Endothelial cell of umbilical vein (primary cell): Measurements from ENCODE around the gene POU2F3. TPM values are rescaled to one million over a fixed set of nuclear protein-coding genes. Genes with fewer than 3 reads are reported as not detected.
A peak's percentile ranks its signal among the peaks of the same experiment; 100 is the strongest.

ENCODE experiments used
- Bru-seq: library from RNA; stranded (reverse); fragments of 400-500 nt; gene quantifications from one replicate; lab custom pipeline; 2021; lab: Mats Ljungman, UMichigan
- BruChase-seq, 2 experiments: library from RNA; stranded (reverse); fragments of 400-500 nt; gene quantifications; one replicate each; lab custom pipeline; 2021; lab: Mats Ljungman, UMichigan
- BruUV-seq: library from RNA; stranded (reverse); fragments of 400-500 nt; replicated peaks from 2 replicates; lab custom pipeline; 2021; lab: Mats Ljungman, UMichigan
- CTCF ChIA-PET: fragments of 300-600, 350-600 bp; sonication (Branson Sonifier 250); formaldehyde crosslinking; loops from one replicate; lab custom pipeline; 2021; ENCODE audit warnings: antibody characterized with exemption, inconsistent platforms; lab: Charles Lee
- POLR2A ChIA-PET: fragments of 300-600, 350-600 bp; sonication (Branson Sonifier 250); formaldehyde crosslinking; loops from one replicate; lab custom pipeline; 2021; ENCODE audit warnings: antibody characterized with exemption, inconsistent platforms; lab: Charles Lee
- DNase-seq: peaks from one replicate; pipeline ENCODE4 v3.0.0-alpha.2; 2011; ENCODE audit warnings: low read depth, low spot score
- FAIRE-seq: peaks from 2 replicates; lab custom pipeline; 2011; peaks lifted over from hg19 to GRCh38; lab: Jason Lieb, UNC
- H2AFZ ChIP-seq: 2 replicates; pipeline ENCODE4 v1.6.0; 2012; ENCODE audit warnings: low read depth, low read length, control low read depth, inconsistent platforms
- H3K27ac ChIP-seq: 2 replicates; pipeline ENCODE4 v1.5.1; 2011; ENCODE audit warnings: low read depth, mild to moderate bottlenecking, control low read depth, low read length, moderate library complexity; ENCODE audit not compliant: insufficient read depth
- H3K27me3 ChIP-seq, 2 experiments: 2 replicates each; pipeline versions ENCODE4 v1.6.0 to v1.6.1; 2011; ENCODE audit warnings: low read length in 2 of 2, mixed read lengths in 1 of 2; ENCODE audit not compliant: control insufficient read depth in 2 of 2, insufficient read depth in 2 of 2
- H3K36me3 ChIP-seq, 2 experiments: 2 replicates in 1 of 2; 3 replicates in 1 of 2; pipeline ENCODE4 v1.5.1; 2011; ENCODE audit warnings: low read length in 2 of 2, mild to moderate bottlenecking in 1 of 2, moderate library complexity in 1 of 2; ENCODE audit not compliant: control insufficient read depth in 2 of 2, insufficient read depth in 2 of 2; ENCODE audit errors: extremely low read depth in 1 of 2
- H3K4me1 ChIP-seq: 3 replicates; pipeline ENCODE4 v1.5.1; 2011; ENCODE audit warnings: mild to moderate bottlenecking, low read length; ENCODE audit not compliant: control insufficient read depth, insufficient read depth; ENCODE audit errors: extremely low read depth
- H3K4me2 ChIP-seq: 2 replicates; pipeline ENCODE4 v1.6.1; 2011; ENCODE audit warnings: low read length, control low read depth, mixed read lengths; ENCODE audit not compliant: insufficient read depth
- H3K4me3 ChIP-seq, 3 experiments: fragments of 200-600 bp in 1 of 3; sonication (generic), shearing (Covaris generic) in 1 of 3; replicated peaks in 1 of 3; 2 replicates each; pipeline ENCODE4 v1.5.1; 2011 to 2016; ENCODE audit warnings: control low read depth in 3 of 3, low read length in 3 of 3, mild to moderate bottlenecking in 2 of 3, inconsistent platforms in 1 of 3, low read depth in 1 of 3, moderate library complexity in 1 of 3; ENCODE audit not compliant: insufficient read depth in 1 of 3
- H3K79me2 ChIP-seq: 2 replicates; pipeline ENCODE4 v1.6.0; 2012; ENCODE audit warnings: low read length, inconsistent platforms; ENCODE audit not compliant: control insufficient read depth, insufficient read depth
- H3K9ac ChIP-seq: replicated peaks from 2 replicates; pipeline ENCODE3; 2011; ENCODE audit warnings: low read length, control low read depth; ENCODE audit not compliant: insufficient read depth; ENCODE audit errors: extremely low read depth
- H3K9me1 ChIP-seq: replicated peaks from 3 replicates; pipeline ENCODE4 v1.6.0; 2011; ENCODE audit warnings: mild to moderate bottlenecking, low read length; ENCODE audit not compliant: control insufficient read depth, insufficient read depth; ENCODE audit errors: extremely low read depth
- H3K9me3 ChIP-seq: replicated peaks from 2 replicates; pipeline ENCODE4 v1.5.1; 2012; ENCODE audit warnings: low read length, inconsistent platforms; ENCODE audit not compliant: control insufficient read depth, insufficient read depth
- H4K20me1 ChIP-seq: replicated peaks from 2 replicates; pipeline ENCODE3; 2011; ENCODE audit warnings: mild to moderate bottlenecking, low read length; ENCODE audit not compliant: control insufficient read depth, insufficient read depth; ENCODE audit errors: extremely low read depth
- EZH2 ChIP-seq: IDR thresholded peaks from 2 replicates; pipeline ENCODE4 v1.6.1; 2012; ENCODE audit warnings: borderline replicate concordance, low read depth, mild to moderate bottlenecking, moderate library complexity, low read length, inconsistent platforms; ENCODE audit not compliant: severe bottlenecking
- FOS ChIP-seq: IDR thresholded peaks from 2 replicates; pipeline ENCODE4 v1.6.1; 2011; ENCODE audit warnings: mild to moderate bottlenecking, low read length, moderate library complexity, borderline replicate concordance; ENCODE audit not compliant: insufficient read depth
- GATA2 ChIP-seq: IDR thresholded peaks from 2 replicates; pipeline ENCODE4 v1.7.0; 2011; ENCODE audit warnings: low read depth, mild to moderate bottlenecking, moderate library complexity, mixed read lengths, low read length; ENCODE audit not compliant: insufficient read length, insufficient read depth
- JUN ChIP-seq: IDR thresholded peaks from 2 replicates; pipeline ENCODE4 v1.6.1; 2011; ENCODE audit warnings: borderline replicate concordance, low read depth; ENCODE audit not compliant: insufficient read length, insufficient read depth
- MYC ChIP-seq: IDR thresholded peaks from one replicate; pipeline ENCODE4 v1.6.1; 2011; ENCODE audit warnings: mild to moderate bottlenecking, low read depth, low read length
- dilution Hi-C: fragments of 300-500 bp; cut with MboI; formaldehyde crosslinking; loops from one replicate; pipeline ENCODE4 v1.15.0; 2019; ENCODE audit warnings: low sequenced_read_pairs; ENCODE audit not compliant: extremely low pct_ligation_motif_present
- intact Hi-C: fragments of 100-400 bp; cut with micrococcal nuclease; formaldehyde crosslinking; loops from one replicate; pipeline ENCODE4 v1.10.0; 2022
- long read RNA-seq: library from polyadenylated mRNA; stranded (forward); transcript quantifications from one replicate; pipeline ENCODE4 v2.0.0, GENCODE V29; 2021
- polyA minus RNA-seq, 3 experiments: library from RNA; depleted of rRNA, polyadenylated mRNA; stranded (reverse); fragments of >200 nt; gene quantifications; 1 replicate in 1 of 3; 2 replicates in 2 of 3; pipeline ENCODE4 v1.2.3, GENCODE V29; 2011
- polyA plus RNA-seq, 4 experiments: library from polyadenylated mRNA; depleted of rRNA in 3 of 4; stranded (reverse) in 3 of 4; unstranded in 1 of 4; fragments of >200 nt; gene quantifications; 2 replicates each; pipeline versions ENCODE4 v1.2.1 to v1.2.3, GENCODE V29; 2011 to 2012; ENCODE audit warnings: missing spikeins in 1 of 4
- total RNA-seq: library from RNA; stranded (reverse); gene quantifications from 2 replicates; pipeline ENCODE4 v1.2.3, GENCODE V29; 2021
- TF ChIP-seq, protein P1 (sequence below): IDR thresholded peaks from 2 replicates; pipeline ENCODE4 v1.6.1; 2011; ENCODE audit not compliant: insufficient read depth, insufficient read length
- TF ChIP-seq, protein P2 (sequence below), 2 donors: IDR thresholded peaks; 1 replicate in 1 of 2; 2 replicates in 1 of 2; pipeline ENCODE4 v1.5.1; 2011; ENCODE audit warnings: low read length in 2 of 2, mild to moderate bottlenecking in 2 of 2, moderate library complexity in 2 of 2, control low read depth in 1 of 2, inconsistent platforms in 1 of 2, low read depth in 1 of 2; ENCODE audit not compliant: insufficient read depth in 1 of 2; ENCODE audit errors: extremely low read depth in 1 of 2

The POU2F3 gene
- total RNA-seq = not detected in 2 replicates
- polyA plus RNA-seq = 0.06 and 0.08 TPM in 2 replicates
- 0.03 TPM in 1 of 2 replicates, not detected in the other for polyA plus RNA-seq (2011; cell fraction: cytosol; rRNA removed)
- polyA plus RNA-seq (2011; cell fraction: nucleus; rRNA removed) = not detected in 2 replicates
- polyA plus RNA-seq (2012) = not detected in 2 replicates
- polyA minus RNA-seq = 0.17 TPM in 1 of 2 replicates, not detected in the other
- polyA minus RNA-seq (2011; cell fraction: cytosol; rRNA and poly(A)+ RNA removed) = not detected
- polyA minus RNA-seq (2011; cell fraction: nucleus; rRNA and poly(A)+ RNA removed) = not detected in 2 replicates
- Bru-seq, nascent RNA = percentile 8 among the genes with signal in this experiment
- percentile 3 among the genes with signal in this experiment for BruChase-seq, experiment 1, labeled RNA remaining after a 6-hour chase
- not detected for BruChase-seq, experiment 2, labeled RNA remaining after a 2-hour chase
- long read RNA-seq = 0 reads

DNA sequence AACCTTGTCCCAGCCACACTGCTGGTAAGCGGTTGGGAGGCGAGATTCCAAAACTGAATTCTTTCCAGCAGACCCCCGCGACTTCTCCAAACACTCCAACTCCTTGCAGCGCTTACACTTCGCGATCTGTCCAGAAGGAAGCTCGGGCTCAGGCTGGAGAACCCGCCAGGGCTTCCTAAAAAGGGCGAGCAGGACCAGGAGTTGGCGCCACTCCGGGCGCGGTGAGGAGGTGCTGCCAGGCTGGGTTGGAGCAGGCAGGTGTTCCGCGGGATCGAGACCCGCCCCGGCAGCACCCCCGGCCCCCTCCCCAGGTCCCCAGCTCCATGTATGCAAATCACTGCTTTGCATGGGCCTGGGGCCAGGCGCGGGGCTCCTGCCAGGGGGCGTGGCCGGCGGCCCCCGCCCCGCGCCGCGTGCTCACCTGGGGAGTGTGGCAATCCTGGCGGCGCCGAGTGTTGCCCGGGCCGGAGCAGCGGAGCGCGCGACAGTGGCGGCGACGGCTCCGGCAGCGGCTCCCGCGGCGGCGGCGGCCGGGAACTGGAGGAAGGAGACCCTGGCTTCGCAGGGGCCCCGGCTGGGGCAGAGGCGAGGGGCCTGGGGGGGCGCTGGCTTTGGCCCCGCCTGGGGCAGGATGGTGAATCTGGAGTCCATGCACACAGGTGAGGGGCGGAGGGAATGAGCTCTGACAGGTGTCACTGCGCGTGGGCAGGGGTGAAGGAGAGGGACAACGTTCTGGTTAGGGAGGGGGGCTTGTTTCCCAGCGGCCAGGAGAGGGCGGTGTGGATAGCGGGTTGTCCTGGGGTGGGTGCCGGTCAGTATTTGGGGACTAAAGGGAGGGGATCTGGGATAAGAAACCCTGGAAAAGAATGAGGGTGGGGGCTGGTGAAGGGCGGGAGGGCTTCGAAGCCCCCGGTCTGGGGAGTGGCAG lies at the start of gene POU2F3:
Gene POU2F3 (plus strand): TSS at position 428 of the 928 bp plus-strand sequence. CDS start 204 bp downstream, at position 632.
- H3K9me1 ChIP-seq = no peaks in the 10 kb centered on the region
- dilution Hi-C loops = no loop called here
- POLR2A ChIA-PET = no interaction called here

More for the DNA sequence above, at the start of gene POU2F3:
- Histone ChIP-seq H3K27ac (no peak within 1 kb of the TSS), H3K9ac (no peak within 1 kb of the TSS), H2AFZ (no peak within 1 kb of the TSS), H3K27me3 (peaks cover 26 to 54% of the 10 kb centered on the region in 2 experiments), H3K79me2 (no peaks in the 10 kb centered on the region), H3K36me3 (no peaks in the 10 kb centered on the region), H3K4me2 (no peak within 1 kb of the TSS), H3K9me3 (no peaks in the 10 kb centered on the region), H3K4me1 (no peaks in the 10 kb centered on the region), H3K4me3 (no peak within 1 kb of the TSS), H4K20me1 (no peaks in the 10 kb centered on the region)
- CTCF ChIA-PET = interaction anchor here (13.8 kb wide), 1 partner anchor 62 kb away, joined by 327 read pairs; no protein-coding TSS in a partner anchor
- FAIRE-seq = no peak
- no peak for DNase-seq
- intact Hi-C loops = no loop called here
- TF ChIP-seq, protein P1, sequence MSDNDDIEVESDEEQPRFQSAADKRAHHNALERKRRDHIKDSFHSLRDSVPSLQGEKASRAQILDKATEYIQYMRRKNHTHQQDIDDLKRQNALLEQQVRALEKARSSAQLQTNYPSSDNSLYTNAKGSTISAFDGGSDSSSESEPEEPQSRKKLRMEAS = no peak
- no peak for TF ChIP-seq MYC
- peak; percentile 87 for TF ChIP-seq EZH2
- TF ChIP-seq, protein P2, sequence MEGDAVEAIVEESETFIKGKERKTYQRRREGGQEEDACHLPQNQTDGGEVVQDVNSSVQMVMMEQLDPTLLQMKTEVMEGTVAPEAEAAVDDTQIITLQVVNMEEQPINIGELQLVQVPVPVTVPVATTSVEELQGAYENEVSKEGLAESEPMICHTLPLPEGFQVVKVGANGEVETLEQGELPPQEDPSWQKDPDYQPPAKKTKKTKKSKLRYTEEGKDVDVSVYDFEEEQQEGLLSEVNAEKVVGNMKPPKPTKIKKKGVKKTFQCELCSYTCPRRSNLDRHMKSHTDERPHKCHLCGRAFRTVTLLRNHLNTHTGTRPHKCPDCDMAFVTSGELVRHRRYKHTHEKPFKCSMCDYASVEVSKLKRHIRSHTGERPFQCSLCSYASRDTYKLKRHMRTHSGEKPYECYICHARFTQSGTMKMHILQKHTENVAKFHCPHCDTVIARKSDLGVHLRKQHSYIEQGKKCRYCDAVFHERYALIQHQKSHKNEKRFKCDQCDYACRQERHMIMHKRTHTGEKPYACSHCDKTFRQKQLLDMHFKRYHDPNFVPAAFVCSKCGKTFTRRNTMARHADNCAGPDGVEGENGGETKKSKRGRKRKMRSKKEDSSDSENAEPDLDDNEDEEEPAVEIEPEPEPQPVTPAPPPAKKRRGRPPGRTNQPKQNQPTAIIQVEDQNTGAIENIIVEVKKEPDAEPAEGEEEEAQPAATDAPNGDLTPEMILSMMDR (IDR thresholded peaks at IDR 0.05; ENCODE audit: extremely low read depth in 1 of 2, insufficient read depth in 1 of 2, low read depth in 1 of 2, low read length in 2 of 2) = peak in 1 of 2 donors; percentile 13
- no peak for TF ChIP-seq GATA2
- no peak for TF ChIP-seq JUN
- no peak for TF ChIP-seq FOS
- BruUV-seq = no TSS peak
